Muscle layer of colon (tissue), 2 donors: ENCODE measurements around the gene NPIPA1.
"Not testable (repeated sequence)": the region's sequence is repeated elsewhere in the genome, so short reads cannot be mapped to it uniquely, and the experiment has no call there.

Experiments
- H3K27ac ChIP-seq: one replicate; pipeline ENCODE4 v1.7.0; 2013; ENCODE audit warnings: low read depth, mild to moderate bottlenecking, low read length, moderate library complexity
- H3K27me3 ChIP-seq, 2 donors: one replicate each; pipeline ENCODE4 v1.7.0; 2013; ENCODE audit warnings: low read length in 2 of 2, mild to moderate bottlenecking in 2 of 2; ENCODE audit not compliant: insufficient read depth in 2 of 2, control insufficient read depth in 1 of 2
- H3K36me3 ChIP-seq: one replicate; pipeline ENCODE4 v1.7.0; 2013; ENCODE audit warnings: mild to moderate bottlenecking, low read length; ENCODE audit not compliant: insufficient read depth
- H3K4me1 ChIP-seq: one replicate; pipeline ENCODE4 v1.7.0; 2013; ENCODE audit warnings: mild to moderate bottlenecking, low read length; ENCODE audit not compliant: insufficient read depth
- H3K4me3 ChIP-seq, 2 donors: one replicate each; pipeline ENCODE4 v1.7.0; 2013; ENCODE audit warnings: low read length in 2 of 2, low read depth in 1 of 2, mild to moderate bottlenecking in 1 of 2, moderate library complexity in 1 of 2
- H3K9ac ChIP-seq: one replicate; pipeline ENCODE4 v1.7.0; 2013; ENCODE audit warnings: low read length
- H3K9me3 ChIP-seq: one replicate; pipeline ENCODE4 v1.7.0; 2013; ENCODE audit warnings: mild to moderate bottlenecking, low read length
- donor health status: abdominal sarcoma.
- donor health status: Adenocarcinoma of cecum.

NPIPA1 gene

DNA sequence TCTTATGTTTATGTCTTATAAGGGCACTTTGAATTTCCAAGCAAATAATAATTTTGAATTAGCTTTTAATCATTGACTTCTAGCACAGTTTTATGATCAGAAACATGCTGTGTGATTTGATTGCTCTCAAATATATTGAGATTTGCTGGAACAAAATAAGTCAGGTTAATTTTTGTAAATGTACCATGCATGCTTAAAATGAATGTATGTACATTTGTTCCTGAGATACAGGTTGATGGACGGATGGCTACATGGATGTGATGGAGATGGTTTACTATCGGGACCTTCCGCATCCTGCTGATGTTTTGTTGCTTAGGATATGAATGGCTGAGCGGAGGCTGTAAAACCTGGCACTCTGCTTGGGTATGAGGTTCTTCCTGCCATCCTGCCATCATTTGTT is at the start of gene NPIPA1:
NPIPA1 (plus strand) TSS at position 301 of the 400 bp plus-strand sequence; CDS start at position 301, 0 bp downstream.
- H3K36me3 ChIP-seq, H3K9me3 ChIP-seq, H3K9ac ChIP-seq, H3K4me1 ChIP-seq, H3K4me3 ChIP-seq, H3K27ac ChIP-seq, H3K27me3 ChIP-seq: not testable (repeated sequence)

- not testable (repeated sequence) for H3K9me3 ChIP-seq, H3K9ac ChIP-seq, H3K27me3 ChIP-seq, H3K36me3 ChIP-seq, H3K27ac ChIP-seq, H3K4me3 ChIP-seq, H3K4me1 ChIP-seq
Measured at GRCh38 chr16:14892111-14892510, 45.1 kb upstream of the NPIPA1 start.

DNA sequence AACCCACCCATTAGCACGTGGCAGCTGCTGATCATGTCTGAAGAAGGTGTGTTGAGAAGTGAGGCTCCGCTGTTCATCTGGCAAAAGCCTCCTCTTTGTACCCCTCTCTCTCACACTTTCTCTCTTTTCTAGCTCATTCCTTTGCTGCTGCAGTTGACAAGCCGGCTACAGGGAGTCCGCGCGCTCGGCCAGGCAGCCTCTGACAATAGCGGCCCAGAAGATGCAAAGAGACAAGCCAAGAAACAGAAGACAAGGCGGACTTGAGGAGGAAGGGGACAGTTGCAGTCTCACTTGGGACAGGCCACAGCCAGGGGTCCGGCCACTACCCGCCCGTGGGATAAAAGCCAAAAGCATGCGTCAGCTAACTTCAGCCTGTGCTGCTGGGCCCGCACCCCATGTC is 41.9 kb upstream of the NPIPA1 start:
- H3K27me3 ChIP-seq, H3K9ac ChIP-seq, H3K9me3 ChIP-seq, H3K27ac ChIP-seq, H3K4me3 ChIP-seq, H3K36me3 ChIP-seq, H3K4me1 ChIP-seq: not testable (repeated sequence)

DNA sequence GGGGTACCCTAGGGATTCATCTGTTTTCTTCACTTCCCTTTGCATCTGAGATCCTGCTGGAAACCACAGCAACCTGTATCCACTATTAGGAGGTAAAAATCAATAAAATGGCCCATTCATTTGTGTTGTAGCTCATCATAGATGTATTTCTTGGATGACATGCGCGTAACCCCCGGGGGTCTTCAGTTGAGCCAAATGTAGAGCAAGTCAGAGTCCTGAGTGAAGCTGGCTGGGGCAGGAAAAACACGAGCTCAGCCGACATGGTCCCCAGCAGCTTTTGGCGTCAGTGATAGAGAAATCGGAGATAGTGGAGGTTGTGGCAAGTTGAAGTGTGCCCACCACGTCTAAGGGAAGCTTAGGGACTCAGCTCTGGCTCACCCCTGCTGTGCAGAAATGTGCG is 41.2 kb upstream of the NPIPA1 start:
- H3K9me3 ChIP-seq, H3K27ac ChIP-seq, H3K4me1 ChIP-seq, H3K36me3 ChIP-seq, H3K9ac ChIP-seq, H3K27me3 ChIP-seq, H3K4me3 ChIP-seq: not testable (repeated sequence)

GRCh38 chr16:14897006-14897664 is 40.1 kb upstream of the NPIPA1 start:
- not testable (repeated sequence) for H3K27me3 ChIP-seq, H3K9ac ChIP-seq, H3K4me3 ChIP-seq, H3K9me3 ChIP-seq, H3K27ac ChIP-seq, H3K36me3 ChIP-seq, H3K4me1 ChIP-seq

DNA sequence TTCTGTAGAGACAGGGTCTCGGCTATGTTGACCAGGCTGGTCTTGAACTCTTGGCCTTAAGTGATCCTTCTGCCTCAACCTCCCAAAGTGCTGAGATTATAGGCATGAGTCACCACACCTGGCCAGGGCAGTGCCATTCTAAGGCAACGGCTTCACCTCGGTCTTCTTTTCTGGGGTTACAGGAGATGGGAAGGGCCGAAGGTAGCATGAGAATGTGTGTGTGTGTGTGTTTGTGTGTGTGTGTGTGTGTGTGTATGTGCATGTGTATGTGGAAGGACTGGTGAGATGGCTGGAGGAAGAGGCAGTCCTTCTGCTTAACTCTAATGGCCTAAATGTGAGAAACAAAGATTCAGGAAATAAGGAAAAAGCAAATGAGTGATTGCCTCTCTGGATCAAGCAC is 39.1 kb upstream of the NPIPA1 start:
- H3K4me3 ChIP-seq, H3K9ac ChIP-seq, H3K36me3 ChIP-seq, H3K9me3 ChIP-seq, H3K4me1 ChIP-seq, H3K27me3 ChIP-seq, H3K27ac ChIP-seq: not testable (repeated sequence)

DNA sequence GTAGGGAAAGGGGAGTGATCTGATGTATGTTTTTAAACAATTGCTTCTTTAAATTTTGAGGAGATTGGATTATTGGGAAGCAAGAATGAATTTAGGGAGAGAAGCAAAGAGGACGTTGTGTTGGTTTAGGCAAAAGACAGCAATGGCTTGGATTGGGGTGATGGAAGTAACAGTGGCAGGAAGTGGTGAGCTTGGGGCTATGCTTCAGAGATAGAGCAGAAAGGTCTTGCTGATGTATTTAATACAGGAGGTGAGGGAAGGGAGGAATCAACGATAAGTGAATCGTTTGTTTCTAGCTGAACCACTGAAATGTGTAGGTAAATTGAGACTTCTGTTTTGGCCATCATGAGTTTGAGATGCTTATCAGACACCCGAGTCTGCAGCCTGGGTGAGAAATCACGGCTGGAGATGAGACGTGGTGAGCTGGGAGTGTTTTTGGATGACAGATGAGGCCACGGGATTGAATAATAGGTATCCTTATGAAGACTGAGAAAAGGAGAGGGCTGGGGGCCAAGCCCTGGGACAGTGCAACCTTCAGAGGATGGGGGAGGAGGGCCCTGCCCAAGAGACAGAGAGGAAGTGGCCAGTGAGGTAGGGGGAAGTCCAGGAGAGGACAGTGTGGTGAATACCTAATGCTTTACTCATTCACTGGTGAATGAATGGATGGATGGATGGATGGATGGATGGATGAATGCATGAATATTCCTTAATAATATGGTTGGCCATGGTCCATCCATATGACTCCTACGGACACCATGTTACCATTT is 33.9 kb upstream of the NPIPA1 start:
- H3K9me3 ChIP-seq, H3K4me3 ChIP-seq, H3K27ac ChIP-seq, H3K4me1 ChIP-seq, H3K9ac ChIP-seq, H3K36me3 ChIP-seq, H3K27me3 ChIP-seq: not testable (repeated sequence)

DNA sequence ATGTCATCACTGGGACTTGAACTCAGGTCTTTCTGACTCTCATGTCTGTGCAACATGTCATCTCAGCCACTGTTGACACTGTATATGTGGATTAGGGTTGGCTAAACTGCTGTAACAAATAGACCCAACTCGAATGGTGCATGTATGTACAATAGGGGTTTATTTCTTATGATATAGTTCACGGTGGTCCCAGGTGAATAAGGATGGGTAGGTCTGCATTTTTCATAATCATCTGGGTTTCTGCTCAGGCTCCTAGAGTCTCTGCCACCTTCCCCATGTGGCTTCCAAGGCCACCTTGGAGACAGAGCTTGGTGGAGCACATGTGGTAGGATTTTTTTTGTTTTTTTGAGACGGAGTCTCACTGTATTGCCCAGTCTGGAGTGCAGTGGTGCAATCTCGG is 27.5 kb upstream of the NPIPA1 start:
- H3K36me3 ChIP-seq, H3K27me3 ChIP-seq, H3K4me3 ChIP-seq, H3K27ac ChIP-seq, H3K9me3 ChIP-seq, H3K4me1 ChIP-seq, H3K9ac ChIP-seq: not testable (repeated sequence)

DNA sequence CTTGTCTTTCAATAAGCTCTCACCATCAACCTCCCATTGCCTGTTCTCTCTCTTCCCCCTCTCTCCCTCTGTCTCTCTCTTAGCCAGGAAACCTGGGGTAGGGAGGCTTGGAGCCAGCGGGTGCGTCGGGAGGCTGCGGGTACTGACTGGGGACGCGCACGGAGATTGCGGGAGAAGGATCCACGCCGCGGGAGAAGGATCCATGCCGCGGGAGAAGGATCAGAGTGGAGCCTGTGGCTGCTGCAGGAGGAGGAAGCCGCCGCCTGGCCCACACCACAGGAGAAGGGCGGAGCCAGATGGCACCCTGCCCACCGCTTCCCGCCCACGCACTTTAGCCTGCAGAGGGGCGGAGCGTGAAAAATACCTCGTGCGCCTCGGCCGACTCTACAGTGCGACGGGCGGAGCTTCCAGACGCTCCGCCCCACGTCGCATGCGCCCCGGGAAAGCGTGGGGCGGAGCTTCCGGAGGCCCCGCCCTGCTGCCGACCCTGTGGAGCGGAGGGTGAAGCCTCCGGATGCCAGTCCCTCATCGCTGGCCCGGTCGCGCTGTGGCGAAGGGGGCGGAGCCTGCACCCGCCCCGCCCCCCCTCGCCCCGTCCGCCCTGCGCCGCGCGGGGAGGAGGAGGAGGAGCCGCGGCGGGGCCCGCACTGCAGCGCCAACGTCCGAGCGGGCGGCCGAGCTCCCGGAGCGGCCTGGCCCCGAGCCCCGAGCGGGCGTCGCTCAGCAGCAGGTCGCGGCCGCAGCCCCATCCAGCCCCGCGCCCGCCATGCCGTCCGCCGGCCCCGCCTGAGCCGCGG is 26.2 kb upstream of the NPIPA1 start:
- not testable (repeated sequence) for H3K36me3 ChIP-seq

DNA sequence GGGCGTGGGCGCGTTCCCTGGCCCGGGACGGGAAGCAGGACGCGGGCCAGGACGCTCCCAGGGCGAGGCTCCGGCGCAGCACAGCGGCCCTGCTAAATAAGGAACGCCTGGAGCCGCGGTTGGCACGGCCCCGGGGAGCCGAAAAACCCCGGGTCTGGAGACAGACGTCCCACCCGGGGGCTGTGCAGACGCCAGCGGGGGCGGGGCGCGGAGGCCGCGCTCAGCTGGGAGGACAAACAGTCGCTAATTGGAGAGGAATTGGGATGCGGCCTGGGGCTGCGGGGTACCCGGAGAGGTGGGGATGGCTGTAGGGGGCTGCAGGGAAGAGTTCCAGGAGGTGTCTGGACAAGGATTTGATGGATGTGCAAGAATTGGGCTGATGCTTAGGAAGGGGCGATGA is 25.3 kb upstream of the NPIPA1 start:
- H3K4me3 ChIP-seq, H3K9ac ChIP-seq, H3K4me1 ChIP-seq, H3K27ac ChIP-seq, H3K27me3 ChIP-seq, H3K9me3 ChIP-seq, H3K36me3 ChIP-seq: not testable (repeated sequence)

More for the DNA sequence above, 26.2 kb upstream of the NPIPA1 start:
- H3K9ac ChIP-seq, H3K9me3 ChIP-seq, H3K4me3 ChIP-seq, H3K4me1 ChIP-seq, H3K27me3 ChIP-seq, H3K27ac ChIP-seq: not testable (repeated sequence)

- H3K9ac ChIP-seq, H3K27me3 ChIP-seq, H3K4me1 ChIP-seq, H3K36me3 ChIP-seq, H3K4me3 ChIP-seq, H3K27ac ChIP-seq, H3K9me3 ChIP-seq: not testable (repeated sequence)
Measured at GRCh38 chr16:14912588-14912987, 24.7 kb upstream of the NPIPA1 start.
